H1 (cell line): Measurements from ENCODE around the gene SIKE1. TPM values are rescaled to one million over a fixed set of nuclear protein-coding genes. Genes with fewer than 3 reads are reported as not detected.

Source experiments
- KDM4A ChIP-seq: IDR thresholded peaks from one replicate; pipeline ENCODE4 v1.7.1; 2012; ENCODE audit warnings: low read depth, mild to moderate bottlenecking, moderate library complexity, low read length, inconsistent platforms; ENCODE audit not compliant: severe bottlenecking
- SRF ChIP-seq: IDR thresholded peaks from 2 replicates; pipeline ENCODE4 v1.6.1; 2011; ENCODE audit warnings: mild to moderate bottlenecking, low read depth, low read length, moderate library complexity
- SUZ12 ChIP-seq: fragments of 200-600 bp; sonication (generic); IDR thresholded peaks from 2 replicates; pipeline ENCODE4 v1.6.1; 2012; ENCODE audit warnings: mild to moderate bottlenecking, inconsistent platforms, low read length, moderate library complexity, mixed read lengths
- TAF7 ChIP-seq: optimal IDR thresholded peaks from 2 replicates; pipeline ENCODE3; 2011; ENCODE audit warnings: low read depth, mild to moderate bottlenecking, inconsistent platforms, low read length, moderate library complexity, borderline replicate concordance
- YY1 ChIP-seq: IDR thresholded peaks from 2 replicates; pipeline ENCODE4 v1.6.1; 2011; ENCODE audit warnings: low read depth, mild to moderate bottlenecking, low read length
- polyA plus RNA-seq, 7 experiments: library from polyadenylated mRNA; depleted of rRNA in 3 of 7; stranded (reverse) in 5 of 7; unstranded in 2 of 7; fragments of >200 nt in 5 of 7; fragments of 200-250 nt in 2 of 7; gene quantifications; 1 replicate in 5 of 7; 2 replicates in 1 of 7; 4 replicates in 1 of 7; pipeline versions ENCODE4 v1.2.1 to v1.2.3, GENCODE V29; 2011 to 2013; ENCODE audit warnings: missing spikeins in 2 of 7, mixed read lengths in 2 of 7
- total RNA-seq: library from RNA; stranded (reverse); fragmentation: NEBNext Ultra II Directional; extraction: Animal tissue kit (Norgen Biotek cat#: 25700); gene quantifications from 2 replicates; pipeline ENCODE4 v1.2.1, GENCODE V29; 2021

SIKE1 gene
- total and polyA plus RNA-seq, 2 of the 8 experiments (the other 6 are each of a cell fraction or from before 2014, with no cell fraction given): 20.5 to 79.9 TPM

GRCh38 chr1:114757455-114758255 lies 22.8 kb downstream of the SIKE1 start, which contains the start of gene CSDE1 (continued):
- peak; percentile 96 for TF ChIP-seq TAF7
- peak; percentile 52 for TF ChIP-seq KDM4A
- TF ChIP-seq SRF: 0 out of 2 replicates have a peak, but pooled peaks have one; percentile 13
- TF ChIP-seq YY1: peak; percentile 98
- TF ChIP-seq SUZ12: no peak
- TF ChIP-seq, all 59 proteins: peak for 27
